ENCODE data around the gene OSBPL6. TPM values are rescaled to one million over a fixed set of nuclear protein-coding genes. Genes with fewer than 3 reads are reported as not detected.

Gene OSBPL6
- total and polyA plus RNA-seq, 11 donors, result 1.2 to 9.6 (median 4.2) TPM

DNA sequence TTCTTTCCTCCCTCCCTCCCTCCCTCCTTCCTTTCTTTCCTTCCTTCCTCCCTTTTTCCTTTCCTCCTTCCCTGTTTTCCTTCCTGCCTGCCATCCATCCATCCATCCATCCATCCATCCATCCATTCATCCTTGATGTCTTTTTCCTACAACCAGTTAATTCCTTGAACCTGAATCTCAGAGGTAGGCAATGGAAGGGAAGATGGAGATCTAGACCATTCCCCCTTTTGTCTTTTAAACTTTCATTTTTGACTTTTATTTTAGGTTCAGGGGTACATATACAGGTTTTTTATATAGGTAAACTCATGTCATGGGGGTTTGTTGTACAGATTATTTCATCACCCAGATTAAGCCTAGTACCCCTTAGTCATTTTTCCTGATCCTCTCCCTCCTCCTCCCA is 97.4 kb downstream of the OSBPL6 start:
- no peak for TF ChIP-seq POLR2A (IDR thresholded peaks at IDR 0.05)
- TF ChIP-seq, protein P1, sequence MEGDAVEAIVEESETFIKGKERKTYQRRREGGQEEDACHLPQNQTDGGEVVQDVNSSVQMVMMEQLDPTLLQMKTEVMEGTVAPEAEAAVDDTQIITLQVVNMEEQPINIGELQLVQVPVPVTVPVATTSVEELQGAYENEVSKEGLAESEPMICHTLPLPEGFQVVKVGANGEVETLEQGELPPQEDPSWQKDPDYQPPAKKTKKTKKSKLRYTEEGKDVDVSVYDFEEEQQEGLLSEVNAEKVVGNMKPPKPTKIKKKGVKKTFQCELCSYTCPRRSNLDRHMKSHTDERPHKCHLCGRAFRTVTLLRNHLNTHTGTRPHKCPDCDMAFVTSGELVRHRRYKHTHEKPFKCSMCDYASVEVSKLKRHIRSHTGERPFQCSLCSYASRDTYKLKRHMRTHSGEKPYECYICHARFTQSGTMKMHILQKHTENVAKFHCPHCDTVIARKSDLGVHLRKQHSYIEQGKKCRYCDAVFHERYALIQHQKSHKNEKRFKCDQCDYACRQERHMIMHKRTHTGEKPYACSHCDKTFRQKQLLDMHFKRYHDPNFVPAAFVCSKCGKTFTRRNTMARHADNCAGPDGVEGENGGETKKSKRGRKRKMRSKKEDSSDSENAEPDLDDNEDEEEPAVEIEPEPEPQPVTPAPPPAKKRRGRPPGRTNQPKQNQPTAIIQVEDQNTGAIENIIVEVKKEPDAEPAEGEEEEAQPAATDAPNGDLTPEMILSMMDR (IDR thresholded peaks at IDR 0.05), result no peak
- no peak overlapping the region for H3K4me3 ChIP-seq
- H3K36me3 ChIP-seq, result no peaks in the 10 kb centered on the region
- no peak overlapping the region for H3K27ac ChIP-seq
- DNase-seq (no peak), ATAC-seq (no peak)
- no peaks in the 10 kb centered on the region for H3K9me3 ChIP-seq
- H3K27me3 ChIP-seq, result no peaks in the 10 kb centered on the region
- intact Hi-C loops (cut with DNase I), result no loop called here
- H3K4me1 ChIP-seq, result no peaks in the 10 kb centered on the region

DNA sequence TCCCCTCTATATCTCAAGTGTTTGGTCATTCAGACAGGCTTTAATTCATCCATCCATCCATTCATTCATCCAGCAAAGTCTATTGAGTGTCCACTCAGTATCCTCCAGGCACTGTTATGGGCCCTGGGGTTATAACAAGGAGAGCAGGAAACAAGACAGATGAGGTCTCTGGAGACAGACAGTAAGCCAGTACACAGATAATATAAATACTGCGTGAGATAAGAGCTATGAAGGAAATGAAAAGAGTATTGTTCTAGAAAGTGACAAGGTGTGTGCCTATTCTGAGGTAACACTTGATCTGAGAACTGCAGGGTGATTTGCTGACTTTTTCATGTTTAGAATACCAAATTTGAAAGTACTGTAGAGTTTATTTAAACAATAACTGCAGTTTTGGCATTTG is 98.3 kb downstream of the OSBPL6 start:
- H3K4me3 ChIP-seq, result no peak overlapping the region
- no peak for ATAC-seq
- intact Hi-C loops (cut with DNase I), result no loop called here
- no peaks in the 10 kb centered on the region for H3K9me3 ChIP-seq
- no peak overlapping the region for H3K27ac ChIP-seq
- TF ChIP-seq POLR2A (IDR thresholded peaks at IDR 0.05), result no peak
- TF ChIP-seq, protein P1 (IDR thresholded peaks at IDR 0.05), result no peak
- no peaks in the 10 kb centered on the region for H3K36me3 ChIP-seq
- no peaks in the 10 kb centered on the region for H3K27me3 ChIP-seq
- 52 to 60% (median 56%) methylated on average over 1 of the region's 1 CpG for WGBS, 4 donors
- no peaks in the 10 kb centered on the region for H3K4me1 ChIP-seq
- DNase-seq, result no peak

DNA sequence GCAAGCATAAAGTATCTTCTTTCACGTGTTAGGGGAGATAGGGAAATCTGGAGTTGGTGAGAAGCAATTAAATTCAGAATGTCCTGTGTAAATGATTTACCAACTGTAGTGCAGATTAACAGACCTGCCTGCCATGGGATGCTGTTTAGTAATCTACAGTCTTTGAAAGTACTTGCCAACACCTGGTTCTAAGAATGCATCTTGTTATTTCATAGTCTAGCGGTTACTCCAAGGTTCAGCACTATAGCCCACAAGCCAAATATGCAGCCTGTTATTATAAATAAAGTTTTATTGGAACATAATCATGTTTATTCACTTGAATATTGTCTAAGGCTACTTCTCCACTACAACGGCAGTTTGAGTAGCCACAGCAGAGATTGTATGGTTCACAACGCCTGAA is 100.8 kb downstream of the OSBPL6 start:
- H3K36me3 ChIP-seq, result no peaks in the 10 kb centered on the region
- TF ChIP-seq, protein P1 (IDR thresholded peaks at IDR 0.05), result no peak
- no peak for TF ChIP-seq POLR2A (IDR thresholded peaks at IDR 0.05)
- H3K9me3 ChIP-seq, result no peaks in the 10 kb centered on the region
- H3K27ac ChIP-seq, result no peak overlapping the region
- DNase-seq (no peak), ATAC-seq (no peak)
- no peaks in the 10 kb centered on the region for H3K27me3 ChIP-seq
- intact Hi-C loops (cut with DNase I), result no loop called here
- no peak overlapping the region for H3K4me3 ChIP-seq
- peaks cover 0 to 10% (median 3%) of the 10 kb centered on the region in 12 donors for H3K4me1 ChIP-seq
- 86 to 89% (median 89%) methylated on average over 4 of the region's 4 CpGs for WGBS, 4 donors

DNA sequence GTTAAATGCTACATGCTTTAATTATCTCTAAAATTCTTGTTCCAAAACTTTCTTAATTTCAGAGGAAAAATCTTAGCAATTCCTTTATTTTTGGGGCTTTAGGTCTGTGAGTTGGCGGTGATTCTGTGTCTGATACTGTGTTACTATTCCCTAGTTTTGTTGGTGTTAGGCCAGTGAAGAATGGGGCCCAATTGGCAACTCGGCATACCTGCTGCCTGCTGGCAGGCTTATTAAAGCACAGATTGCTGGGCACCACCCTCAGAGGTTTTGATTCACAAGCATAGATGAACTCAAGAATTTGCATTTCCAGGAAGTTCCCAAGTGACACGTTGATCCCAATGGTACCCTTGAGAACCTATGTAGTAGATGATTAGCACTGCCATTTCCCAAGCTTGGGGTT is 101.6 kb downstream of the OSBPL6 start:
- Histone ChIP-seq H3K9me3 (no peaks in the 10 kb centered on the region), H3K27me3 (no peaks in the 10 kb centered on the region), H3K36me3 (no peaks in the 10 kb centered on the region), H3K27ac (no peak overlapping the region), H3K4me3 (no peak overlapping the region), H3K4me1 (peaks cover 0 to 10% (median 3%) of the 10 kb centered on the region in 12 donors)
- 67 to 87% (median 85%) methylated on average over 3 of the region's 3 CpGs for WGBS, 4 donors
- intact Hi-C loops (cut with DNase I), result no loop called here
- ATAC-seq, result no peak
- TF ChIP-seq, protein P1 (IDR thresholded peaks at IDR 0.05), result no peak
- TF ChIP-seq POLR2A (IDR thresholded peaks at IDR 0.05), result no peak
- DNase-seq, result no peak

All from heart left ventricle (tissue), 16 donors.